Stimulated activated CD8-positive, alpha-beta memory T cell treated with anti-CD3 and anti-CD28 coated beads, Interleukin-12 subunit alpha, Interleukin-12 subunit beta, amount 100 ng/mL, for 4 hours (primary cell): ENCODE measurements around the gene OR5C1.
"Not testable (repeated sequence)": the region's sequence is repeated elsewhere in the genome, so short reads cannot be mapped to it uniquely, and the experiment has no call there.

Experiments used
- DNase-seq: peaks from one replicate; pipeline ENCODE4 v3.0.0-alpha.2; 2020; ENCODE audit warnings: low read depth

The OR5C1 gene

GRCh38 chr9:122788831-122789230 is at the start of gene OR5C1:
Gene OR5C1, plus strand, starts transcription at chr9:122788933. Its CDS starts 0 bp downstream, at chr9:122788933.
- no peak for DNase-seq

- no peak for DNase-seq
Measured at GRCh38 chr9:122742003-122742402, 46.7 kb upstream of the OR5C1 start, which contains the start of gene OR1L6. Gene OR1L6, plus strand, starts transcription at chr9:122742303. Its CDS starts 7,545 bp downstream, at chr9:122749848.

GRCh38 chr9:122754825-122755224 is 33.9 kb upstream of the OR5C1 start:
- no peak for DNase-seq

- no peak for DNase-seq
Measured at GRCh38 chr9:122767817-122768216, 20.9 kb upstream of the OR5C1 start.

GRCh38 chr9:122777052-122777451 is 11.7 kb upstream of the OR5C1 start:
- no peak for DNase-seq

- no peak for DNase-seq
Measured at GRCh38 chr9:122777935-122778627, 10.7 kb upstream of the OR5C1 start.

- no peak for DNase-seq
Measured at GRCh38 chr9:122779181-122779580, 9.6 kb upstream of the OR5C1 start.

- no peak for DNase-seq
Measured at GRCh38 chr9:122780026-122780425, 8.7 kb upstream of the OR5C1 start.

- DNase-seq: no peak
Measured at GRCh38 chr9:122781671-122782070, 7.1 kb upstream of the OR5C1 start.

- DNase-seq: no peak
Measured at GRCh38 chr9:122785269-122785668, 3.5 kb upstream of the OR5C1 start.

- DNase-seq: no peak
Measured at GRCh38 chr9:122786338-122786737, 2.4 kb upstream of the OR5C1 start.

GRCh38 chr9:122789256-122790046 is 718 bp downstream of the OR5C1 start:
- DNase-seq: no peak

- no peak for DNase-seq
Measured at GRCh38 chr9:122791872-122792669, 3.3 kb downstream of the OR5C1 start.

GRCh38 chr9:122797316-122798063 is 8.8 kb downstream of the OR5C1 start:
- DNase-seq: no peak

GRCh38 chr9:122800066-122801060 is 11.6 kb downstream of the OR5C1 start, which contains the start of gene OR1K1:
Gene OR1K1, plus strand, starts transcription at chr9:122800123. Its CDS starts 0 bp downstream, at chr9:122800123.
- no peak for DNase-seq

- DNase-seq: no peak
Measured at GRCh38 chr9:122806661-122807060, 17.9 kb downstream of the OR5C1 start.

GRCh38 chr9:122807271-122807900 is 18.7 kb downstream of the OR5C1 start:
- DNase-seq: no peak

- no peak for DNase-seq
Measured at GRCh38 chr9:122808141-122808540, 19.4 kb downstream of the OR5C1 start.

GRCh38 chr9:122809261-122809660 is 20.5 kb downstream of the OR5C1 start:
- DNase-seq: not testable (repeated sequence)
